NOMO-1 (cell line): ENCODE measurements around the gene ZDHHC16.

Experiments used
- DNase-seq, 2 experiments: peaks; one replicate each; lab custom pipeline; 2025; ENCODE audit not compliant: unreplicated experiment in 2 of 2; lab: John Stamatoyannopoulos, UW

Gene ZDHHC16

DNA sequence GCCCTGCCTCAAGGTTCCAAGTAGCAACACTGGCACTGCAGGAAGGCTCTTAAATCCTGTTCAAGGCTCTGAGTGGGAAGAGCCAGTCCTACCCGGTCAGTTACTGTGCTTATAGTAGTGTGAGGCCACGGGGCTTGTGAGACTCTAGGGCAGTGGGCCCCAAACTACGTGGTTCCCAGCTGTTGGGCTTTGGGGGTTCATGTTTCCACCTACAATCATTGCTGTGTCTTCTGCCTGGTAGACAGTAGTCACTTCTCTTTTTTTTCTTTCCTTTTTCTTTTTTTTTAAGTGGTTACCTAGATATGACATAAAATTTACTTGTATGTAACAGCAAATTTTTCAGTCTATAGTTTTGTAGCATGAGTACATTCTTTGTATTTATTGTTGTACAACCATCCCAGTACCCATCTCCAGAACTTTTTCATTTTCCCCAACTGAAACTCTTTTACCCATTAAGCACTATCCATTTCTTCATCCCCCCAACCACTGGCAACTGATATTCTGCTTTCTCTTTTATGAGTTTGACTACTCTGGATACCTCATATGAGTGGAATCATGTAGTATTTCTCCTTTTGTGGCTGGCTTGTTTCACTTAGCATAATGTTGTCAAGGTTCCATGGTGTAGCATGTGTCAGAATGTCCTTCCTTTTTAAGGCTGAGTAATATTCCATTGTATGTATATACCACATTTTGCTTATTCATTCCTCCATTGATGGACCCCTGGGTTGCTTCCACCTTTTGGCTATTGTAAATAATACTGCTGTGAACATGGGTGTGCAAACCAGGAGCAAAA is 60.4 kb downstream of the ZDHHC16 start:
- DNase-seq = peak; percentile 4 to 50
